AG04450 (cell line): ENCODE results near the gene ENKUR. TPM values are rescaled to one million over a fixed set of nuclear protein-coding genes. Genes with fewer than 3 reads are reported as not detected.

ENCODE experiments used
- CTCF ChIA-PET: fragments of 300-600, 350-600 bp; formaldehyde crosslinking; extraction: SDS; loops from one replicate; lab custom pipeline; 2022; ENCODE audit warnings: antibody characterized with exemption, inconsistent platforms; lab: Charles Lee
- POLR2A ChIA-PET: fragments of 350-600 bp; formaldehyde crosslinking; extraction: SDS; loops from one replicate; lab custom pipeline; 2021; ENCODE audit warnings: antibody characterized with exemption, inconsistent platforms; lab: Yijun Ruan, JAX
- DNase-seq: peaks from one replicate; pipeline ENCODE4 v3.0.0-alpha.2; 2011; ENCODE audit warnings: low read depth, low spot score
- H3K27ac ChIP-seq: one replicate; pipeline ENCODE4 v1.5.1; 2012; ENCODE audit warnings: low read depth, low read length, control low read depth
- H3K27me3 ChIP-seq: one replicate; pipeline ENCODE4 v1.6.0; 2012; ENCODE audit warnings: low read length; ENCODE audit not compliant: control insufficient read depth, insufficient read depth
- H3K4me3 ChIP-seq: 2 replicates; pipeline ENCODE4 v1.5.1; 2011; ENCODE audit warnings: mild to moderate bottlenecking, low read depth, low read length, control low read depth
- H3K9me3 ChIP-seq: 2 replicates; pipeline ENCODE4 v1.5.1; 2012; ENCODE audit warnings: low read length; ENCODE audit not compliant: control insufficient read depth, insufficient read depth
- polyA plus RNA-seq: library from polyadenylated mRNA; depleted of rRNA; stranded (reverse); fragments of >200 nt; gene quantifications from 2 replicates; pipeline ENCODE4 v1.2.3, GENCODE V29; 2011; rRNA removed
- small RNA-seq: library from RNA; depleted of rRNA; stranded (forward); fragments of <200 nt; gene quantifications from one replicate; pipeline ENCODE3, GENCODE V24; 2012; ENCODE audit warnings: low read depth; ENCODE audit not compliant: insufficient read length
- TF ChIP-seq, protein P1 (sequence below): IDR thresholded peaks from 2 replicates; pipeline ENCODE4 v1.5.1; 2011; ENCODE audit warnings: low read depth, low read length, control low read depth, inconsistent platforms

ENKUR gene
- polyA plus RNA-seq, 1 experiment, result 0.11 TPM

DNA sequence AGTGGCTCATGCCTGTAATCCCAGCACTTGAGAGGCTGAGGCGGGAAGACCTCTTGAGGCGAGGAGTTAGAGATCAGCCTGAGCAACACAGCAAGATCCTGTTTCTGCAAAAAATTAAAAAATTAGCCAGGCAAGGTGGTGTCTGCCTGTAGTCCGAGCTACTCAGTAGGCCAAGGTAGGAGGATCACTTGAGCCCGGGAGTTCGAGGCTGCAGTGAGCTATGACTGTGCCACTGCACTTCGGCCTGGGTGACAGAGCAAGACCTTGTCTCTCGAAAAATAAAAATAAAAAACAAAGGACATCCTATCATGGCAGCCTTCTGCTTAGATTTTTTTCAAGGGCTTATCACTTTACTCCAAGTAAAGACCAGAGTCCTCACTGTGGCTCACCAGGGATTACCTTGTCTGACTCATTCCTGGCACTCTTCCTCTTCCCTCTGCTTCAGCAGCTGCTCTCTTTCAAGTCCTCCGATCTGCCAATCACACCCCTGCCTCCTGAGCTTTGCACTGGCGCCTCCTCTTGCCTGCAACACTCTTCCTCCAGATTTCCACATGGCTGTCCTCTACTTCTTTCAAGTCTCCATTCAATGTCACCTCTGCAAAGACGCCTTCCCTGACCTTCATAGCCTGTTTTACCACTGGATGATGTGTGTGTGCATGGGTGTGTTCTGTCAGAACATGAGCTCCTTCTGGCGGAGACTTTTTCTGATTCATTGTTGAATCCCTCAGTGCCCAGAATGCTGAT lies 71.3 kb downstream of the ENKUR start:
- DNase-seq, result no peak
- Histone ChIP-seq H3K27ac (no peak overlapping the region), H3K9me3 (no peaks in the 10 kb centered on the region), H3K27me3 (no peaks in the 10 kb centered on the region), H3K4me3 (no peak overlapping the region)
- TF ChIP-seq, protein P1, sequence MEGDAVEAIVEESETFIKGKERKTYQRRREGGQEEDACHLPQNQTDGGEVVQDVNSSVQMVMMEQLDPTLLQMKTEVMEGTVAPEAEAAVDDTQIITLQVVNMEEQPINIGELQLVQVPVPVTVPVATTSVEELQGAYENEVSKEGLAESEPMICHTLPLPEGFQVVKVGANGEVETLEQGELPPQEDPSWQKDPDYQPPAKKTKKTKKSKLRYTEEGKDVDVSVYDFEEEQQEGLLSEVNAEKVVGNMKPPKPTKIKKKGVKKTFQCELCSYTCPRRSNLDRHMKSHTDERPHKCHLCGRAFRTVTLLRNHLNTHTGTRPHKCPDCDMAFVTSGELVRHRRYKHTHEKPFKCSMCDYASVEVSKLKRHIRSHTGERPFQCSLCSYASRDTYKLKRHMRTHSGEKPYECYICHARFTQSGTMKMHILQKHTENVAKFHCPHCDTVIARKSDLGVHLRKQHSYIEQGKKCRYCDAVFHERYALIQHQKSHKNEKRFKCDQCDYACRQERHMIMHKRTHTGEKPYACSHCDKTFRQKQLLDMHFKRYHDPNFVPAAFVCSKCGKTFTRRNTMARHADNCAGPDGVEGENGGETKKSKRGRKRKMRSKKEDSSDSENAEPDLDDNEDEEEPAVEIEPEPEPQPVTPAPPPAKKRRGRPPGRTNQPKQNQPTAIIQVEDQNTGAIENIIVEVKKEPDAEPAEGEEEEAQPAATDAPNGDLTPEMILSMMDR, result no peak
- ChIA-PET CTCF (interaction anchor here (1.2 kb wide), 1 partner anchor 137 kb away, joined by 4 read pairs; no protein-coding TSS in a partner anchor), POLR2A (no interaction called here)

DNA sequence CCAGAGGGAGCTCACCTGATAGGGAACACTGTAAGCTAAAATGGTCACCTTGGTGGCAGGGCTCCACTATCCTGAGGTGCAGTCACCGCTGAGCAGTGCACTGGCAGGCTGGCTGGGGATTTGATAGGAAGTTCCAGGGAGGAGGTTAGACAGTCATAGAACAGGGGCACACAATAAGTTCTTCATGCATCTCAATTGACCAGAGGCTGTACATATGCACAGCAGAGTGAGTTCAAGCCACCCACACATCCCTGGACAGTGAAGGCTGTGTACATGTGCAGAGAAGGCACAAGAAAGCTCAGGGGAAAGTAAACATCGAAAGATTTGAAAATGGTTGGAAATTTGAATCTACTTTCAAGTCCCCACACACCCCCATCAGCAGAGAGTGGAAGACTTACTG lies 77.4 kb downstream of the ENKUR start:
- ChIA-PET POLR2A (no interaction called here), CTCF (interaction anchor here (0.6 kb wide), 1 partner anchor 17 kb away, joined by 3 read pairs; no protein-coding TSS in a partner anchor)
- Histone ChIP-seq H3K27ac (no peak overlapping the region), H3K4me3 (no peak overlapping the region), H3K9me3 (no peaks in the 10 kb centered on the region), H3K27me3 (no peaks in the 10 kb centered on the region)
- no peak for DNase-seq
- TF ChIP-seq, protein P1, result no peak

DNA sequence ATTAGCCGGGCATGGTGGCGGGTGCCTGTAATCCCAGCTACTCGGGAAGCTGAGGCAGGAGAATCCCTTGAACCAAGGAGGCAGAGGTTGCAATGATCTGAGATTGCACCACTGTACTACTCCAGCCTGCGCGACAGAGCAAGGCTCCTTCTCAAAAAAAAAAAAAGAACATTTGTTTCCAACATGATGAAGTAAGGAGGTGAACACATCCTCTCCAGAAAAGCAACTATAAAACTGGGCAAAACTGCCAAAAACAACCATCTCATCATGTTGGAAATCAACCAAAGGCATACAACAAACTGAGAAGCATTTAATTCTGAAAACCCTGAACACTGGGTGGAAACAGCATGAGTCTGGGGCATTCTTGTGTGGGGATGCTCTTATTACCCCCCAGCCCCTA lies 77.9 kb downstream of the ENKUR start:
- no peak overlapping the region for H3K4me3 ChIP-seq
- ChIA-PET POLR2A (no interaction called here), CTCF (interaction anchor here (0.6 kb wide), 1 partner anchor 16 kb away, joined by 3 read pairs; no protein-coding TSS in a partner anchor)
- TF ChIP-seq, protein P1, result no peak
- H3K27ac ChIP-seq, result no peak overlapping the region
- H3K9me3 ChIP-seq, result no peaks in the 10 kb centered on the region
- DNase-seq, result no peak
- no peaks in the 10 kb centered on the region for H3K27me3 ChIP-seq

- TF ChIP-seq, protein P1, result no peak
- CTCF ChIA-PET, result interaction anchor here (1.0 kb wide), 1 partner anchor 8 kb away, joined by 3 read pairs; no protein-coding TSS in a partner anchor
- POLR2A ChIA-PET, result no interaction called here
Measured at GRCh38 chr10:24935504-24936292, 80.3 kb downstream of the ENKUR start.

More at GRCh38 chr10:24935504-24936292, 80.3 kb downstream of the ENKUR start:
- Histone ChIP-seq H3K27me3 (no peaks in the 10 kb centered on the region), H3K27ac (no peak overlapping the region), H3K9me3 (no peaks in the 10 kb centered on the region), H3K4me3 (no peak overlapping the region)
- no peak for DNase-seq

Small RNA genes within 50 kb of the gene (small RNA-seq; reads per million reads assigned to genes)
- not detected for gene AL512598.1

Other genes starting within 250 kb of the ENKUR start
- gene PRTFDC1, start 63.6 kb downstream of the ENKUR start, polyA plus RNA-seq, result 31.6 and 46.8 TPM in 2 replicates
- 1.8 and 2.8 TPM in 2 replicates for gene THNSL1, start 454 bp upstream of the ENKUR start, polyA plus RNA-seq
- gene GPR158, start 158.8 kb upstream of the ENKUR start, polyA plus RNA-seq, result not detected in 2 replicates